Endothelial cell of umbilical vein (primary cell): ENCODE measurements around the gene FOXL1. TPM values are rescaled to one million over a fixed set of nuclear protein-coding genes. Genes with fewer than 3 reads are reported as not detected.

ENCODE experiments used
- BruUV-seq: library from RNA; stranded (reverse); fragments of 400-500 nt; replicated peaks from 2 replicates; lab custom pipeline; 2021; lab: Mats Ljungman, UMichigan
- CTCF ChIA-PET: fragments of 300-600, 350-600 bp; sonication (Branson Sonifier 250); formaldehyde crosslinking; loops from one replicate; lab custom pipeline; 2021; ENCODE audit warnings: antibody characterized with exemption, inconsistent platforms; lab: Charles Lee
- POLR2A ChIA-PET: fragments of 300-600, 350-600 bp; sonication (Branson Sonifier 250); formaldehyde crosslinking; loops from one replicate; lab custom pipeline; 2021; ENCODE audit warnings: antibody characterized with exemption, inconsistent platforms; lab: Charles Lee
- DNase-seq: peaks from one replicate; pipeline ENCODE4 v3.0.0-alpha.2; 2011; ENCODE audit warnings: low read depth, low spot score
- FAIRE-seq: peaks from 2 replicates; lab custom pipeline; 2011; peaks lifted over from hg19 to GRCh38; lab: Jason Lieb, UNC
- H2AFZ ChIP-seq: 2 replicates; pipeline ENCODE4 v1.6.0; 2012; ENCODE audit warnings: low read depth, low read length, control low read depth, inconsistent platforms
- H3K27ac ChIP-seq: 2 replicates; pipeline ENCODE4 v1.5.1; 2011; ENCODE audit warnings: low read depth, mild to moderate bottlenecking, control low read depth, low read length, moderate library complexity; ENCODE audit not compliant: insufficient read depth
- H3K27me3 ChIP-seq, 2 experiments: 2 replicates each; pipeline versions ENCODE4 v1.6.0 to v1.6.1; 2011; ENCODE audit warnings: low read length in 2 of 2, mixed read lengths in 1 of 2; ENCODE audit not compliant: control insufficient read depth in 2 of 2, insufficient read depth in 2 of 2
- H3K36me3 ChIP-seq, 2 experiments: 2 replicates in 1 of 2; 3 replicates in 1 of 2; pipeline ENCODE4 v1.5.1; 2011; ENCODE audit warnings: low read length in 2 of 2, mild to moderate bottlenecking in 1 of 2, moderate library complexity in 1 of 2; ENCODE audit not compliant: control insufficient read depth in 2 of 2, insufficient read depth in 2 of 2; ENCODE audit errors: extremely low read depth in 1 of 2
- H3K4me1 ChIP-seq: 3 replicates; pipeline ENCODE4 v1.5.1; 2011; ENCODE audit warnings: mild to moderate bottlenecking, low read length; ENCODE audit not compliant: control insufficient read depth, insufficient read depth; ENCODE audit errors: extremely low read depth
- H3K4me2 ChIP-seq: 2 replicates; pipeline ENCODE4 v1.6.1; 2011; ENCODE audit warnings: low read length, control low read depth, mixed read lengths; ENCODE audit not compliant: insufficient read depth
- H3K4me3 ChIP-seq, 3 experiments: fragments of 200-600 bp in 1 of 3; sonication (generic), shearing (Covaris generic) in 1 of 3; replicated peaks in 1 of 3; 2 replicates each; pipeline ENCODE4 v1.5.1; 2011 to 2016; ENCODE audit warnings: control low read depth in 3 of 3, low read length in 3 of 3, mild to moderate bottlenecking in 2 of 3, inconsistent platforms in 1 of 3, low read depth in 1 of 3, moderate library complexity in 1 of 3; ENCODE audit not compliant: insufficient read depth in 1 of 3
- H3K79me2 ChIP-seq: 2 replicates; pipeline ENCODE4 v1.6.0; 2012; ENCODE audit warnings: low read length, inconsistent platforms; ENCODE audit not compliant: control insufficient read depth, insufficient read depth
- H3K9ac ChIP-seq: replicated peaks from 2 replicates; pipeline ENCODE3; 2011; ENCODE audit warnings: low read length, control low read depth; ENCODE audit not compliant: insufficient read depth; ENCODE audit errors: extremely low read depth
- H3K9me1 ChIP-seq: replicated peaks from 3 replicates; pipeline ENCODE4 v1.6.0; 2011; ENCODE audit warnings: mild to moderate bottlenecking, low read length; ENCODE audit not compliant: control insufficient read depth, insufficient read depth; ENCODE audit errors: extremely low read depth
- H3K9me3 ChIP-seq: replicated peaks from 2 replicates; pipeline ENCODE4 v1.5.1; 2012; ENCODE audit warnings: low read length, inconsistent platforms; ENCODE audit not compliant: control insufficient read depth, insufficient read depth
- H4K20me1 ChIP-seq: replicated peaks from 2 replicates; pipeline ENCODE3; 2011; ENCODE audit warnings: mild to moderate bottlenecking, low read length; ENCODE audit not compliant: control insufficient read depth, insufficient read depth; ENCODE audit errors: extremely low read depth
- EZH2 ChIP-seq: IDR thresholded peaks from 2 replicates; pipeline ENCODE4 v1.6.1; 2012; ENCODE audit warnings: borderline replicate concordance, low read depth, mild to moderate bottlenecking, moderate library complexity, low read length, inconsistent platforms; ENCODE audit not compliant: severe bottlenecking
- FOS ChIP-seq: IDR thresholded peaks from 2 replicates; pipeline ENCODE4 v1.6.1; 2011; ENCODE audit warnings: mild to moderate bottlenecking, low read length, moderate library complexity, borderline replicate concordance; ENCODE audit not compliant: insufficient read depth
- GATA2 ChIP-seq: IDR thresholded peaks from 2 replicates; pipeline ENCODE4 v1.7.0; 2011; ENCODE audit warnings: low read depth, mild to moderate bottlenecking, moderate library complexity, mixed read lengths, low read length; ENCODE audit not compliant: insufficient read length, insufficient read depth
- JUN ChIP-seq: IDR thresholded peaks from 2 replicates; pipeline ENCODE4 v1.6.1; 2011; ENCODE audit warnings: borderline replicate concordance, low read depth; ENCODE audit not compliant: insufficient read length, insufficient read depth
- MYC ChIP-seq: IDR thresholded peaks from one replicate; pipeline ENCODE4 v1.6.1; 2011; ENCODE audit warnings: mild to moderate bottlenecking, low read depth, low read length
- POLR2A ChIP-seq: IDR thresholded peaks from 2 replicates; pipeline ENCODE4 v1.6.1; 2012; ENCODE audit warnings: low read depth, mild to moderate bottlenecking, control low read depth, low read length
- POLR2AphosphoS5 ChIP-seq: IDR thresholded peaks from 2 replicates; pipeline ENCODE4 v1.6.1; 2012; ENCODE audit warnings: low read depth, mild to moderate bottlenecking, control low read depth, low read length, moderate library complexity; ENCODE audit not compliant: insufficient read depth
- dilution Hi-C: fragments of 300-500 bp; cut with MboI; formaldehyde crosslinking; loops from one replicate; pipeline ENCODE4 v1.15.0; 2019; ENCODE audit warnings: low sequenced_read_pairs; ENCODE audit not compliant: extremely low pct_ligation_motif_present
- intact Hi-C: fragments of 100-400 bp; cut with micrococcal nuclease; formaldehyde crosslinking; loops from one replicate; pipeline ENCODE4 v1.10.0; 2022
- polyA plus RNA-seq, 4 experiments: library from polyadenylated mRNA; depleted of rRNA in 3 of 4; stranded (reverse) in 3 of 4; unstranded in 1 of 4; fragments of >200 nt; gene quantifications; 2 replicates each; pipeline versions ENCODE4 v1.2.1 to v1.2.3, GENCODE V29; 2011 to 2012; ENCODE audit warnings: missing spikeins in 1 of 4
- total RNA-seq: library from RNA; stranded (reverse); gene quantifications from 2 replicates; pipeline ENCODE4 v1.2.3, GENCODE V29; 2021
- TF ChIP-seq, protein P1 (sequence below): IDR thresholded peaks from 2 replicates; pipeline ENCODE4 v1.6.1; 2011; ENCODE audit not compliant: insufficient read depth, insufficient read length
- TF ChIP-seq, protein P2 (sequence below), 2 donors: IDR thresholded peaks; 1 replicate in 1 of 2; 2 replicates in 1 of 2; pipeline ENCODE4 v1.5.1; 2011; ENCODE audit warnings: low read length in 2 of 2, mild to moderate bottlenecking in 2 of 2, moderate library complexity in 2 of 2, control low read depth in 1 of 2, inconsistent platforms in 1 of 2, low read depth in 1 of 2; ENCODE audit not compliant: insufficient read depth in 1 of 2; ENCODE audit errors: extremely low read depth in 1 of 2

Gene FOXL1
- total and polyA plus RNA-seq, 2 donors (not counting 3 experiments of a cell fraction or from before 2014, with no cell fraction given), result 2.8 to 3.8 TPM

DNA sequence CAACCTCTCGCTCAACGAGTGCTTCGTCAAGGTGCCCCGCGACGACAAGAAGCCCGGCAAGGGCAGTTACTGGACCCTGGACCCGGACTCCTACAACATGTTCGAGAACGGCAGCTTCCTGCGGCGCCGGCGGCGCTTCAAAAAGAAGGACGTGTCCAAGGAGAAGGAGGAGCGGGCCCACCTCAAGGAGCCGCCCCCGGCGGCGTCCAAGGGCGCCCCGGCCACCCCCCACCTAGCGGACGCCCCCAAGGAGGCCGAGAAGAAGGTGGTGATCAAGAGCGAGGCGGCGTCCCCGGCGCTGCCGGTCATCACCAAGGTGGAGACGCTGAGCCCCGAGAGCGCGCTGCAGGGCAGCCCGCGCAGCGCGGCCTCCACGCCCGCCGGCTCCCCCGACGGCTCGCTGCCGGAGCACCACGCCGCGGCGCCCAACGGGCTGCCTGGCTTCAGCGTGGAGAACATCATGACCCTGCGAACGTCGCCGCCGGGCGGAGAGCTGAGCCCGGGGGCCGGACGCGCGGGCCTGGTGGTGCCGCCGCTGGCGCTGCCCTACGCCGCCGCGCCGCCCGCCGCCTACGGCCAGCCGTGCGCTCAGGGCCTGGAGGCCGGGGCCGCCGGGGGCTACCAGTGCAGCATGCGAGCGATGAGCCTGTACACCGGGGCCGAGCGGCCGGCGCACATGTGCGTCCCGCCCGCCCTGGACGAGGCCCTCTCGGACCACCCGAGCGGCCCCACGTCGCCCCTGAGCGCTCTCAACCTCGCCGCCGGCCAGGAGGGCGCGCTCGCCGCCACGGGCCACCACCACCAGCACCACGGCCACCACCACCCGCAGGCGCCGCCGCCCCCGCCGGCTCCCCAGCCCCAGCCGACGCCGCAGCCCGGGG is 10.4 kb upstream of the FOXL1 start:
- POLR2A ChIA-PET, result interaction anchor here (0.9 kb wide), 1 partner anchor 8 kb away, joined by 3 read pairs; no protein-coding TSS in a partner anchor
- peak; percentile 52 for DNase-seq
- intact Hi-C loops, result loop anchor here (2.0 kb wide), 2 partner anchors 267 to 611 kb away; no protein-coding TSS in a partner anchor
- H3K27me3 ChIP-seq, result no peaks in the 10 kb centered on the region
- no peak for FAIRE-seq
- peak overlapping the region; percentile 78 for H3K27ac ChIP-seq
- H3K4me1 ChIP-seq, result peaks cover 38% of the 10 kb centered on the region
- H2AFZ ChIP-seq, result no peak overlapping the region
- H3K4me2 ChIP-seq, result no peak overlapping the region
- TF ChIP-seq, protein P1, sequence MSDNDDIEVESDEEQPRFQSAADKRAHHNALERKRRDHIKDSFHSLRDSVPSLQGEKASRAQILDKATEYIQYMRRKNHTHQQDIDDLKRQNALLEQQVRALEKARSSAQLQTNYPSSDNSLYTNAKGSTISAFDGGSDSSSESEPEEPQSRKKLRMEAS, result no peak
- TF ChIP-seq POLR2AphosphoS5 (peak; percentile 4), EZH2 (no peak), POLR2A (no peak), FOS (no peak), MYC (no peak), GATA2 (no peak), JUN (no peak)
- TF ChIP-seq, protein P2, sequence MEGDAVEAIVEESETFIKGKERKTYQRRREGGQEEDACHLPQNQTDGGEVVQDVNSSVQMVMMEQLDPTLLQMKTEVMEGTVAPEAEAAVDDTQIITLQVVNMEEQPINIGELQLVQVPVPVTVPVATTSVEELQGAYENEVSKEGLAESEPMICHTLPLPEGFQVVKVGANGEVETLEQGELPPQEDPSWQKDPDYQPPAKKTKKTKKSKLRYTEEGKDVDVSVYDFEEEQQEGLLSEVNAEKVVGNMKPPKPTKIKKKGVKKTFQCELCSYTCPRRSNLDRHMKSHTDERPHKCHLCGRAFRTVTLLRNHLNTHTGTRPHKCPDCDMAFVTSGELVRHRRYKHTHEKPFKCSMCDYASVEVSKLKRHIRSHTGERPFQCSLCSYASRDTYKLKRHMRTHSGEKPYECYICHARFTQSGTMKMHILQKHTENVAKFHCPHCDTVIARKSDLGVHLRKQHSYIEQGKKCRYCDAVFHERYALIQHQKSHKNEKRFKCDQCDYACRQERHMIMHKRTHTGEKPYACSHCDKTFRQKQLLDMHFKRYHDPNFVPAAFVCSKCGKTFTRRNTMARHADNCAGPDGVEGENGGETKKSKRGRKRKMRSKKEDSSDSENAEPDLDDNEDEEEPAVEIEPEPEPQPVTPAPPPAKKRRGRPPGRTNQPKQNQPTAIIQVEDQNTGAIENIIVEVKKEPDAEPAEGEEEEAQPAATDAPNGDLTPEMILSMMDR (IDR thresholded peaks at IDR 0.05; ENCODE audit: extremely low read depth in 1 of 2, insufficient read depth in 1 of 2, low read depth in 1 of 2, low read length in 2 of 2), result peak; percentile 9 to 29
- peak overlapping the region; percentile 88 to 99 (median 94) for H3K4me3 ChIP-seq
- H3K9ac ChIP-seq, result peak overlapping the region; percentile 86
- H3K9me3 ChIP-seq, result no peaks in the 10 kb centered on the region
- peaks cover 76% of the 10 kb centered on the region for H3K79me2 ChIP-seq
- dilution Hi-C loops, result no loop called here
- H3K36me3 ChIP-seq, result peaks cover 4 to 5% of the 10 kb centered on the region in 2 experiments
- H4K20me1 ChIP-seq, result no peaks in the 10 kb centered on the region
- no peaks in the 10 kb centered on the region for H3K9me1 ChIP-seq
- CTCF ChIA-PET, result interaction anchor here (0.7 to 10.4 kb wide), 7 partner anchors 193 to 711 kb away, joined by 3 to 283 read pairs (median 6); no protein-coding TSS in a partner anchor
- BruUV-seq, result no TSS peak
